Liver (tissue), 9 donors: ENCODE measurements around the gene NOL9. TPM values are rescaled to one million over a fixed set of nuclear protein-coding genes. Genes with fewer than 3 reads are reported as not detected.
A peak's percentile ranks its signal among the peaks of the same experiment; 100 is the strongest.

Experiments
- DNase-seq: peaks from one replicate; pipeline ENCODE4 v3.0.0-alpha.2; 2017; ENCODE audit warnings: low spot score
- H3K27ac ChIP-seq, 2 donors: one replicate each; pipeline ENCODE4 v1.7.0; 2013; ENCODE audit warnings: inconsistent platforms in 2 of 2, low read length in 2 of 2, control low read depth in 1 of 2, low read depth in 1 of 2, mild to moderate bottlenecking in 1 of 2
- H3K27me3 ChIP-seq, 4 donors: one replicate each; pipeline versions ENCODE4 v1.6.1 to v1.7.0; 2013; ENCODE audit warnings: low read length in 3 of 4, inconsistent platforms in 1 of 4, mild to moderate bottlenecking in 1 of 4, moderate library complexity in 1 of 4; ENCODE audit not compliant: control insufficient read depth in 4 of 4, insufficient read depth in 4 of 4
- H3K36me3 ChIP-seq, 4 donors: one replicate each; pipeline versions ENCODE4 v1.6.1 to v1.7.0; 2013; ENCODE audit warnings: low read length in 3 of 4, mild to moderate bottlenecking in 3 of 4, low read depth in 1 of 4, moderate library complexity in 1 of 4; ENCODE audit not compliant: control insufficient read depth in 4 of 4, insufficient read depth in 3 of 4
- H3K4me1 ChIP-seq, 4 donors: one replicate each; pipeline versions ENCODE4 v1.6.1 to v1.7.0; 2013; ENCODE audit warnings: low read length in 3 of 4, mild to moderate bottlenecking in 3 of 4, moderate library complexity in 1 of 4; ENCODE audit not compliant: control insufficient read depth in 4 of 4, insufficient read depth in 4 of 4
- H3K4me3 ChIP-seq, 3 donors: one replicate each; pipeline versions ENCODE4 v1.6.1 to v1.7.0; 2013; ENCODE audit warnings: low read length in 3 of 3, control low read depth in 1 of 3, low read depth in 1 of 3, mild to moderate bottlenecking in 1 of 3
- H3K9ac ChIP-seq, 2 donors: one replicate each; pipeline ENCODE4 v1.7.0; 2013; ENCODE audit warnings: low read length in 2 of 2, mild to moderate bottlenecking in 2 of 2, moderate library complexity in 2 of 2, control low read depth in 1 of 2, low read depth in 1 of 2
- H3K9me3 ChIP-seq, 4 donors: one replicate each; pipeline versions ENCODE4 v1.6.1 to v1.7.0; 2013; ENCODE audit warnings: low read length in 3 of 4; ENCODE audit not compliant: control insufficient read depth in 4 of 4
- ATF3 ChIP-seq: IDR thresholded peaks from 2 replicates; pipeline ENCODE4 v1.6.1; 2016; ENCODE audit warnings: antibody characterized with exemption
- CTCF ChIP-seq: fragments of 150-350 bp; IDR thresholded peaks from 2 replicates; pipeline ENCODE4 v1.5.1; 2017; ENCODE audit warnings: improper control_type of control experiment, low read depth, low read length; ENCODE audit not compliant: missing input control
- EGR1 ChIP-seq, 2 donors: IDR thresholded peaks; 2 replicates each; pipeline ENCODE4 v1.6.1; 2016 to 2018; ENCODE audit warnings: antibody characterized with exemption in 2 of 2, low read depth in 2 of 2
- FOXA1 ChIP-seq: IDR thresholded peaks from 2 replicates; pipeline ENCODE4 v1.6.1; 2016; ENCODE audit warnings: antibody characterized with exemption
- FOXA2 ChIP-seq: IDR thresholded peaks from 2 replicates; pipeline ENCODE4 v1.6.1; 2016; ENCODE audit warnings: antibody characterized with exemption
- GABPA ChIP-seq, 2 donors: IDR thresholded peaks in 1 of 2; conservative IDR thresholded peaks in 1 of 2; 2 replicates each; pipeline ENCODE4 v1.6.1; 2016; ENCODE audit warnings: antibody characterized with exemption in 2 of 2, mild to moderate bottlenecking in 1 of 2, moderate library complexity in 1 of 2
- HNF4A ChIP-seq, 2 donors: conservative IDR thresholded peaks; 2 replicates each; pipeline ENCODE4 v1.6.1; 2016; ENCODE audit warnings: antibody characterized with exemption in 2 of 2, mild to moderate bottlenecking in 2 of 2
- JUND ChIP-seq, 2 donors: IDR thresholded peaks; 2 replicates each; pipeline ENCODE4 v1.6.1; 2016; ENCODE audit warnings: antibody characterized with exemption in 2 of 2
- MAX ChIP-seq: IDR thresholded peaks from 2 replicates; pipeline ENCODE4 v1.6.1; 2016; ENCODE audit warnings: antibody characterized with exemption
- NR2F2 ChIP-seq: IDR thresholded peaks from 2 replicates; pipeline ENCODE4 v1.6.1; 2016; ENCODE audit warnings: antibody characterized with exemption
- RAD21 ChIP-seq, 2 donors: IDR thresholded peaks; 2 replicates each; pipeline ENCODE4 v1.6.1; 2016; ENCODE audit warnings: antibody characterized with exemption in 2 of 2, mild to moderate bottlenecking in 2 of 2
- REST ChIP-seq: IDR thresholded peaks from 2 replicates; pipeline ENCODE4 v1.6.1; 2016; ENCODE audit warnings: antibody characterized with exemption, mild to moderate bottlenecking
- RXRA ChIP-seq, 2 donors: IDR thresholded peaks; 2 replicates each; pipeline ENCODE4 v1.6.1; 2017 to 2018; ENCODE audit warnings: antibody characterized with exemption in 2 of 2, mild to moderate bottlenecking in 1 of 2
- SP1 ChIP-seq: IDR thresholded peaks from 2 replicates; pipeline ENCODE4 v1.6.1; 2018; ENCODE audit warnings: antibody characterized with exemption, mild to moderate bottlenecking
- TAF1 ChIP-seq: conservative IDR thresholded peaks from 2 replicates; pipeline ENCODE4 v1.6.1; 2016; ENCODE audit warnings: antibody characterized with exemption, mild to moderate bottlenecking
- ZBTB33 ChIP-seq: IDR thresholded peaks from 2 replicates; pipeline ENCODE4 v1.6.1; 2016; ENCODE audit warnings: antibody characterized with exemption
- whole genome bisulfite sequencing: extraction: QIAGEN DNeasy Blood & Tissue Kit; methylation state at CpG from one replicate; pipeline ENCODE4 v1.1.7; 2013; 5-methylcytosine and 5-hydroxymethylcytosine counted together
- polyA plus RNA-seq, 2 donors: library from polyadenylated mRNA; stranded (reverse) in 1 of 2; unstranded in 1 of 2; fragments of 200-250 nt in 1 of 2; fragments of >200 nt in 1 of 2; fragmentation: Nextera tagmentation in 1 of 2; extraction: Ambion mirVana in 1 of 2; gene quantifications; one replicate each; pipeline versions ENCODE4 v1.2.1 to v1.2.3, GENCODE V29; 2013 to 2015
- total RNA-seq, 2 donors: library from RNA; depleted of rRNA; stranded (reverse); fragments of >200 nt; gene quantifications; one replicate each; pipeline ENCODE4 v1.2.3, GENCODE V29; 2014
- donor health status: healthy.
- donor health status: healthy.
- donor health status: healthy.
- donor health status: healthy.
- donor health status: healthy.

The NOL9 gene
- total and polyA plus RNA-seq, 4 donors, result 2.1 to 15.1 (median 9.4) TPM

GRCh38 chr1:6581561-6582305 lies 27.4 kb upstream of the NOL9 start:
- Histone ChIP-seq H3K36me3 (no peaks in the 10 kb centered on the region), H3K4me1 (peaks cover 18 to 56% (median 41%) of the 10 kb centered on the region in 4 donors), H3K9me3 (no peaks in the 10 kb centered on the region), H3K9ac (no peak overlapping the region), H3K27ac (peak overlapping the region; percentile 51 to 59), H3K27me3 (no peaks in the 10 kb centered on the region), H3K4me3 (no peak overlapping the region)
- 34% methylated on average over 10 of the region's 10 CpGs for WGBS
- no peak for TF ChIP-seq FOXA1
- TF ChIP-seq CTCF, result no peak
- no peak for TF ChIP-seq SP1
- no peak for TF ChIP-seq RAD21 (IDR thresholded peaks at IDR 0.05)
- TF ChIP-seq JUND (IDR thresholded peaks at IDR 0.05), result no peak
- TF ChIP-seq FOXA2, result no peak
- no peak for TF ChIP-seq MAX
- TF ChIP-seq EGR1 (IDR thresholded peaks at IDR 0.05; ENCODE audit: low read depth in 2 of 2), result no peak
- TF ChIP-seq GABPA (IDR thresholded peaks at IDR 0.05 in 1 of 2, conservative IDR thresholded peaks at IDR 0.05 in 1 of 2), result no peak
- no peak for TF ChIP-seq ZBTB33
- no peak for TF ChIP-seq TAF1
- TF ChIP-seq ATF3, result no peak
- no peak for TF ChIP-seq RXRA (IDR thresholded peaks at IDR 0.05)
- no peak for TF ChIP-seq HNF4A (conservative IDR thresholded peaks at IDR 0.05)
- TF ChIP-seq NR2F2, result no peak
- TF ChIP-seq REST, result no peak
- DNase-seq, result no peak
